Head of caudate nucleus (tissue), 42 donors: ENCODE results near the gene METAP2.
"Not testable (repeated sequence)": the region's sequence is repeated elsewhere in the genome, so short reads cannot be mapped to it uniquely, and the experiment has no call there.

Experiments
- DNase-seq, 42 donors: peaks; one replicate each; pipeline versions ENCODE4 v3.0.0 to v3.0.0-alpha.2; 2020 to 2021; ENCODE audit warnings: mixed read lengths in 7 of 42
- intact Hi-C: fragments of 100-400 bp; cut with DNase I; formaldehyde crosslinking; loops from one replicate; pipeline ENCODE4 v1.15.0; 2022

Gene METAP2

GRCh38 chr12:95460105-95460504, 13.8 kb upstream of the METAP2 start:
- intact Hi-C loops = no loop called here
- no peak for DNase-seq

- intact Hi-C loops = no loop called here
- no peak for DNase-seq
Measured at GRCh38 chr12:95460896-95461295, 13.1 kb upstream of the METAP2 start.

- intact Hi-C loops = no loop called here
- DNase-seq = no peak
Measured at GRCh38 chr12:95462081-95462480, 11.9 kb upstream of the METAP2 start.

DNA sequence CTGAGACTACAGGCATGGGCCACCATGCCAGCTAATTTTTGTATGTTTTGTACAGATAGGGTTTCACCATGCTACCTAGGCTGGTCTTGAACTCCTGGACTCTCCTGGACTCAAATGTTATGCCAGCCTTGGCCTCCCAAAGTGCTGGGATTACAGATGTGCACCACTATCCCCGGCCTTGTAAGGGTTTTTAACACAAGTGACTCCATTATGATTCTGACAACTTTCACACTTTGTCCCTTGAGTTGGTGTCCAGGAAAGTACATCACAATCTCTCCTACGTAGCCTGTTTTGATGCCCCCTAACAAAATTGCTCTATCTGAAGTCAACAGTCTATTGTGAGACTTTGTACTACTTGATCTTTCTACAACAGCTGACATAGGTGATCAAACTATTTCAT, 11.4 kb upstream of the METAP2 start:
- intact Hi-C loops = no loop called here
- DNase-seq = no peak

- DNase-seq = no peak
- intact Hi-C loops = no loop called here
Measured at GRCh38 chr12:95463050-95463449, 10.9 kb upstream of the METAP2 start.

- DNase-seq, intact Hi-C loops: not testable (repeated sequence)
Measured at GRCh38 chr12:95463776-95464175, 10.2 kb upstream of the METAP2 start.

GRCh38 chr12:95465275-95465674, 8.7 kb upstream of the METAP2 start:
- intact Hi-C loops = no loop called here

GRCh38 chr12:95470300-95470699, 3.7 kb upstream of the METAP2 start:
- no peak for DNase-seq
- intact Hi-C loops = loop anchor here (5.0 kb wide), 1 partner anchor 398 kb away; the partner anchor contains the start of gene NR2C1

More at GRCh38 chr12:95465275-95465674, 8.7 kb upstream of the METAP2 start:
- DNase-seq = no peak

GRCh38 chr12:95473231-95473883, 595 bp upstream of the METAP2 start:
- intact Hi-C loops = loop anchor here (5.0 kb wide), 1 partner anchor 401 kb away; the partner anchor contains the start of gene NR2C1

GRCh38 chr12:95474660-95474958, 657 bp downstream of the METAP2 start:
- peak in 2 of 42 donors; percentile 5 to 19 for DNase-seq

More at GRCh38 chr12:95473231-95473883, 595 bp upstream of the METAP2 start:
- peak in 41 of 42 donors; percentile 11 to 72 (median 39) for DNase-seq

DNA sequence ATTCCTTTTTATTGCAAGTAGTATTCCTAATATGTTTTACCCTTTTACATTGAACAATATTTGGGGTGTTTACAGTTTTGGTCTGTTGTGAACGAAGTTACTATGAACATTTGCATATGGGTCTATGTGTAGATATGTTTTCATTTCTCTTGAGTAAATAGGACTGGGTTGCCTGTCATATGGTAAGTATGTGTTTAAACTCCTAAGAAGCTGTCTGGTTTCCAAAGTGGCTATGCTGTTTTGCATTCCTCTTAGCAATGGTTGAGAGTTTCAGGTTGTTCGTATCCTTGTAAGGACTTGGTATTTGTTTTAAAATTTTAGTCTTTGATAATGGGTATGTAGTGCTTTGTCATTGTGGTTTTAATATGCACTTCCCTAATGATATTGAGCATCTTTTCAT, 6.3 kb downstream of the METAP2 start:
- intact Hi-C loops = no loop called here
- DNase-seq = no peak

More at GRCh38 chr12:95474660-95474958, 657 bp downstream of the METAP2 start:
- intact Hi-C loops = loop anchor here (5.0 kb wide), 1 partner anchor 402 kb away; the partner anchor contains the start of gene NR2C1

DNA sequence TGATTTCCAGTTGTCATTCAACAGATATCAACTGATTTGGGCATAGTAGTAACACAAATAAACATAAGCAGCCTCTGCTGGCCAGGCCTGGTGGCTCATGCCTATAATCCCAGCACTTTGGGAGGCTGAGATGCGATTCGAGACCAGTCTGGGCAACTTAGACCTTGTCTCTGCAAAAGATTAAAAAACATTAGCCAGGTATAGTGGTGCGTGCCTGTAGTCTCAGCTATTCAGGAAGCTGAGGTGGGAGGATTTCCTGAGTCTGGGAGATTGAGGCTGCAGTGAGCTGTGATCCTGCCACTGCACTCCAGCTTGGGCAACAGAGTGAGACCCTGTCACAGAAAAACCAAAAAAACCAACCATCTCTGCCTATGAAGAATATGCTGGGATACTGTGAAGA, 7.1 kb downstream of the METAP2 start:
- intact Hi-C loops = no loop called here
- DNase-seq = peak in 2 of 42 donors; percentile 3 to 17

- intact Hi-C loops = no loop called here
- DNase-seq = no peak
Measured at GRCh38 chr12:95481888-95482287, 7.9 kb downstream of the METAP2 start.

DNA sequence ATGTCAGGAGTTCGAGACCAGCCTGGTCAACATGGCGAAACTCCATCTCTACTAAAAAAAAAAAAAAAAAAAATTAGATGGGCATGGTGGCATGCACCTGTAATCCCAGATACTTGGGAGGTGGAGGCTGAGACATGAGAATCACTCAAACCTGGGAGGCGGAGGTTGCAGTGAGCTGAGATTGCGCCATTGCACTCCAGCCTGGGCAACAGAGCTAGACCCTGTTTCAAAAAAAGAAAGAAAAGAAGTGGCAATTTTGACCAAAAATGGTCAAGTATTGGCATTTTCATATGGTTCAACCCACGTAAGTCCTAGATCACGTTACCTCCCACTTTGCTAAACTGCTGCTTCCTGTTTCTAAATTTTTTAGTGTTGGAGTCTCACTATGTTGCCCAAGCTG, 8.6 kb downstream of the METAP2 start:
- DNase-seq, intact Hi-C loops: not testable (repeated sequence)

DNA sequence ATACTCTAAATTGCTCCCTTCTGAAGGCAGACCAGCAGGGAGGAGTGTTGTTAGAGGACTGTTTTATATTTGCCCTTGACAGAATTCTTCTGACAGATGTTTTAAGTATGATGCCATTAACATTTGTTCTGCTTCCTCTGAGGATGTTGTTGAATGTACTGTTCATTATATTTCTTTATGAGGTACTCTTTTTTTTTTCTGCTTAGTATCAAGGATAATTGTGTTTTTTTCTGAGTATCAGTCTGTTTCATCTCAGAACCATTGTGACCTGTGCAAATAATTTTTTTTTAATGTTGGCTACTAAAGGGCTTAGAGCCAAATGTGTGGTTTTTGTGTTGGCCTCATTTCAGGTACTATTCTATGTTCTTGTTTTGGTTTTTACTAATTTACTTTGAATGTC, 10.6 kb downstream of the METAP2 start:
- DNase-seq = no peak
- intact Hi-C loops = no loop called here

DNA sequence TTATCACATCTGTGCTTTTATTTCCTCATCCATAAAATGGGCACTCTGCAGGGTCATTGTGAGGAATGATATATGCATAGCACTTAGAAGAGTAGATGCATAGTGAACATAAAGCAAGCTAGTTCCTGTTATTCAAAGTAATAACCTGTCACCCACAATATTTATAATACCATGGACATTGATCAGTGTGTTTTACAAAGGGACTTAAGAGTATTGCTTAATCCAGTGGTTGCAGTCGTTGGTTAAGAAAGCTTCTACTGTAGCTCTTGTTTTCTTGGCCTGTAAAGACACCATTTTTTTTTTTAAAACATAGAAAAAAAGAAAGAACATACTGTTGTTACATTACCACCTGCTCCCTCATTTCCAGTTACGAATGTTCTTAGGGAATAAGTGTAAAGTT, 13.1 kb downstream of the METAP2 start:
- no peak for DNase-seq
- intact Hi-C loops = no loop called here

DNA sequence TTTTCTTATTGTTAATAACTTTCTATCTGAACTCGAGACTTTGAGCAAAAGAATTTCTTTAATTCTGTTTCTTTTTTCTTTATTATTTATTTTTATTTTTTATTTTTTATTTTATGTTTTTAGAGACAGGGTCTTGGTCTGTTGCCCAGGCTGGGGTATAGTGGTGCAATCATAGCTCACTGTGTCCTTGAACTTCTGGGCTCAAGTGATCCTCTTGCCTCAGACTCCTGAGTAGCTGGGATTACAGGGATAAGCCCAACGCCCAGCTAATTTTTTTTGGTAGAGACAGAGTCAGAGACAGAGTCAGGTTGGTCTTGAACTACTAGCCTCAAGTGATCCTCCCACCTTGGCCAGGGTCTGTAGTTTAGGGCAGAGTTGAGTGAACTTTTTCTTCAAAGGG, 18.5 kb downstream of the METAP2 start:
- DNase-seq = no peak
- intact Hi-C loops = no loop called here

DNA sequence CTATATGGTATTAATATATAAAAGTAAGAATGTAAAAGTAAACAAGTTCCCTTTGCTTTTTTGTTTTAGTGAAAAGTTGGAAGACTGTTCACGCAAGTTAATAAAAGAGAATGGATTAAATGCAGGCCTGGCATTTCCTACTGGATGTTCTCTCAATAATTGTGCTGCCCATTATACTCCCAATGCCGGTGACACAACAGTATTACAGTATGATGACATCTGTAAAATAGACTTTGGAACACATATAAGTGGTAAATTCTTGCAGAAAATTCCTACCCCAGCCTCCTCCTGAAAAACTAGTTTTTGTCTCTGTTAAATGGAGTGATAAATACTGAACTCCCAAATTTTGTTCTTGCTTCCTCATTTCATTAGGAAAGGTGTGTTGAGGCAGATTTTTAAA, 20.9 kb downstream of the METAP2 start:
- DNase-seq = no peak
- intact Hi-C loops = no loop called here

DNA sequence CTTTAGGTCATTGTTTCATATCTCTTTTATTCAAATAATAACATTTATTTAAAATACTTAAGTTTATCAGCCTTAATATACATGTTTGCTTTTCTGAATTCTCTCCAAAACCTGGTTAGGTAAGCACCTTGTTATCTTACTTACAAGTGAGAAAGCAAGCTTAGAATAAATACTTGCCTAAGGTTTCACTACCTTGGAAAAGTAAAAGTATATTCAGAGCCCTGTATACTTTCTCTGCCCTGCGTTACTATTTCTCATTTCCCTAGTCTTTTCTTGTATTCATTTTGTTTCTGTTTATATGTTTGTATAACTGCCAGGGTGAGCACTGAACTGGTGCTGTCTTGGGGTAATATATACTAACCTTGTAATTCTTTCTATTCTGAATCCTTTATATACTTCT, 21.5 kb downstream of the METAP2 start:
- no peak for DNase-seq
- intact Hi-C loops = no loop called here

- intact Hi-C loops = no loop called here
- DNase-seq = no peak
Measured at GRCh38 chr12:95497031-95497430, 23.1 kb downstream of the METAP2 start.

GRCh38 chr12:95498968-95499367, 25.0 kb downstream of the METAP2 start:
- DNase-seq = no peak
- intact Hi-C loops = no loop called here
